Neuronal stem cell (in vitro differentiated cells): ENCODE measurements around the gene NFATC3.
A peak's percentile ranks its signal among the peaks of the same experiment; 100 is the strongest.

ENCODE experiments used
- DNase-seq: peaks from one replicate; pipeline ENCODE4 v3.0.0-alpha.2; 2013; ENCODE audit warnings: low spot score
- H2AFZ ChIP-seq: one replicate; pipeline ENCODE4 v1.6.1; 2013; ENCODE audit warnings: mild to moderate bottlenecking, low read length, inconsistent platforms
- H2AK5ac ChIP-seq: 2 replicates; pipeline ENCODE4 v1.6.1; 2013; ENCODE audit warnings: low read depth, mild to moderate bottlenecking, inconsistent platforms, low read length, moderate library complexity, mixed read lengths
- H2BK120ac ChIP-seq: 2 replicates; pipeline ENCODE4 v1.6.1; 2013; ENCODE audit warnings: low read depth, mild to moderate bottlenecking, inconsistent platforms, low read length, moderate library complexity, mixed read lengths
- H2BK12ac ChIP-seq: one replicate; pipeline ENCODE4 v1.6.1; 2013; ENCODE audit warnings: low read length, inconsistent platforms
- H2BK15ac ChIP-seq: 2 replicates; pipeline ENCODE4 v1.6.1; 2013; ENCODE audit warnings: mild to moderate bottlenecking, low read length, inconsistent platforms, mixed read lengths
- H2BK5ac ChIP-seq: one replicate; pipeline ENCODE4 v1.6.1; 2013; ENCODE audit warnings: inconsistent platforms, mild to moderate bottlenecking, low read length, moderate library complexity
- H3K14ac ChIP-seq: one replicate; pipeline ENCODE4 v1.6.1; 2013; ENCODE audit warnings: low read length, inconsistent platforms
- H3K18ac ChIP-seq: 2 replicates; pipeline ENCODE4 v1.6.1; 2013; ENCODE audit warnings: low read length, inconsistent platforms
- H3K23ac ChIP-seq: 2 replicates; pipeline ENCODE4 v1.6.1; 2013; ENCODE audit warnings: low read depth, mild to moderate bottlenecking, mixed read lengths, low read length, inconsistent platforms; ENCODE audit not compliant: poor library complexity
- H3K27ac ChIP-seq: replicated peaks from 3 replicates; pipeline ENCODE4 v1.5.1; 2013; ENCODE audit warnings: low read length, inconsistent platforms
- H3K27me3 ChIP-seq, 3 experiments: 2 replicates each; pipeline ENCODE4 v1.6.1; 2013; ENCODE audit warnings: low read length in 3 of 3, mild to moderate bottlenecking in 2 of 3, inconsistent platforms in 1 of 3, low read depth in 1 of 3, mixed read lengths in 1 of 3, moderate library complexity in 1 of 3; ENCODE audit not compliant: control insufficient read depth in 3 of 3, insufficient read depth in 3 of 3
- H3K36me3 ChIP-seq, 2 donors: replicated peaks in 1 of 2; 2 replicates each; pipeline ENCODE4 v1.6.1; 2013; ENCODE audit warnings: low read length in 2 of 2; ENCODE audit not compliant: control insufficient read depth in 2 of 2, insufficient read depth in 2 of 2
- H3K4ac ChIP-seq: 2 replicates; pipeline ENCODE4 v1.6.1; 2013; ENCODE audit warnings: inconsistent platforms, mild to moderate bottlenecking, low read length, moderate library complexity
- H3K4me1 ChIP-seq, 2 donors: 1 replicate in 1 of 2; 2 replicates in 1 of 2; pipeline ENCODE4 v1.6.1; 2013; ENCODE audit warnings: low read length in 2 of 2, low read depth in 1 of 2; ENCODE audit not compliant: control insufficient read depth in 2 of 2, insufficient read depth in 1 of 2
- H3K4me2 ChIP-seq: one replicate; pipeline ENCODE4 v1.6.1; 2013; ENCODE audit warnings: mild to moderate bottlenecking, low read length, inconsistent platforms; ENCODE audit not compliant: insufficient read depth, poor library complexity, severe bottlenecking
- H3K4me3 ChIP-seq, 2 donors: 2 replicates each; pipeline ENCODE4 v1.5.1; 2013; ENCODE audit warnings: low read length in 2 of 2, mild to moderate bottlenecking in 2 of 2, inconsistent platforms in 1 of 2, moderate library complexity in 1 of 2
- H3K79me1 ChIP-seq: one replicate; pipeline ENCODE4 v1.6.1; 2013; ENCODE audit warnings: low read depth, mild to moderate bottlenecking, inconsistent platforms, low read length, moderate library complexity
- H3K9ac ChIP-seq: one replicate; pipeline ENCODE4 v1.6.1; 2013; ENCODE audit warnings: mild to moderate bottlenecking, low read depth, low read length, inconsistent platforms; ENCODE audit not compliant: poor library complexity
- H3K9me3 ChIP-seq, 2 donors: replicated peaks in 1 of 2; 2 replicates each; pipeline versions ENCODE3 to v1.6.1; 2013; ENCODE audit warnings: low read length in 2 of 2, mild to moderate bottlenecking in 2 of 2, inconsistent platforms in 1 of 2, low read depth in 1 of 2, mixed read lengths in 1 of 2, moderate library complexity in 1 of 2; ENCODE audit not compliant: control insufficient read depth in 2 of 2, insufficient read depth in 1 of 2
- H4K8ac ChIP-seq: one replicate; pipeline ENCODE4 v1.6.1; 2013; ENCODE audit warnings: low read depth, mild to moderate bottlenecking, inconsistent platforms, low read length, moderate library complexity
- H4K91ac ChIP-seq: one replicate; pipeline ENCODE4 v1.6.1; 2013; ENCODE audit warnings: low read length, low read depth, mild to moderate bottlenecking, inconsistent platforms; ENCODE audit not compliant: poor library complexity
- WGBS, 2 donors: extraction: QIAGEN DNeasy Blood & Tissue Kit; methylation state at CpG; one replicate each; pipeline ENCODE4 v1.1.7; 2013; ENCODE audit warnings: missing lambda C conversion rate in 2 of 2, mixed read lengths in 1 of 2; ENCODE audit not compliant: insufficient read length in 2 of 2, insufficient replicate concordance in 1 of 2; ENCODE audit errors: extremely low coverage in 2 of 2; 5-methylcytosine and 5-hydroxymethylcytosine counted together

NFATC3 gene

DNA sequence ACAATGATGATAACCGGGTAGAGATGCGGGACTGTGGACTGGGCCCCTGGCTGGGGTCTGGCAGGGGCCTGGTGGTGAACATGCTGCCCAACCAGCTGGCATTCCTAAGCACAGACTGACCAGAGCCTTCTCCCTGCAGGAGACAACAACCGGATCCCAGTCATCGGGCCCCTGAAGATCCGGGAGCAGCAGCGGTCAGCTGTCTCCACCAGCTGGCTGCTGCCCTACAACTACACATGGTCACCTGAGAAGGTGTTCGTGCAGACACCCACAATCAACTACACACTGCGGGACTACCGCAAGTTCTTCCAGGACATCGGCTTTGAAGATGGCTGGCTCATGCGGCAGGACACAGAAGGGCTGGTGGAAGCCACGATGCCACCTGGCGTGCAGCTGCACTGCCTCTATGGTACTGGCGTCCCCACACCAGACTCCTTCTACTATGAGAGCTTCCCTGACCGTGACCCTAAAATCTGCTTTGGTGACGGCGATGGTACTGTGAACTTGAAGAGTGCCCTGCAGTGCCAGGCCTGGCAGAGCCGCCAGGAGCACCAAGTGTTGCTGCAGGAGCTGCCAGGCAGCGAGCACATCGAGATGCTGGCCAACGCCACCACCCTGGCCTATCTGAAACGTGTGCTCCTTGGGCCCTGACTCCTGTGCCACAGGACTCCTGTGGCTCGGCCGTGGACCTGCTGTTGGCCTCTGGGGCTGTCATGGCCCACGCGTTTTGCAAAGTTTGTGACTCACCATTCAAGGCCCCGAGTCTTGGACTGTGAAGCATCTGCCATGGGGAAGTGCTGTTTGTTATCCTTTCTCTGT, 174.0 kb downstream of the NFATC3 start:
- no CpG with 5 or more reads among the region's 27 CpGs for WGBS, 2 donors
- H3K4me1 ChIP-seq = peaks cover 5 to 10% of the 10 kb centered on the region in 2 donors
- H2BK12ac ChIP-seq = no peak overlapping the region
- H3K27ac ChIP-seq = no peak overlapping the region
- H3K4ac ChIP-seq = no peak overlapping the region
- H2BK15ac ChIP-seq = no peak overlapping the region
- no peak overlapping the region for H3K23ac ChIP-seq
- H3K4me2 ChIP-seq = no peak overlapping the region
- no peak overlapping the region for H2AFZ ChIP-seq
- no peaks in the 10 kb centered on the region for H3K79me1 ChIP-seq
- H2AK5ac ChIP-seq = no peak overlapping the region
- no peak for DNase-seq
- H2BK120ac ChIP-seq = no peak overlapping the region
- no peak overlapping the region for H4K8ac ChIP-seq
- H3K18ac ChIP-seq = no peak overlapping the region
- H3K36me3 ChIP-seq = peaks cover 16 to 31% of the 10 kb centered on the region in 2 donors
- no peaks in the 10 kb centered on the region for H3K9me3 ChIP-seq
- H3K14ac ChIP-seq = no peak overlapping the region
- no peak overlapping the region for H4K91ac ChIP-seq
- no peak overlapping the region for H2BK5ac ChIP-seq
- H3K9ac ChIP-seq = no peak overlapping the region
- H3K4me3 ChIP-seq = peak overlapping the region in 1 of 2 donors; percentile 32
- peaks cover 0 to 2% (median 0%) of the 10 kb centered on the region in 3 experiments for H3K27me3 ChIP-seq

DNA sequence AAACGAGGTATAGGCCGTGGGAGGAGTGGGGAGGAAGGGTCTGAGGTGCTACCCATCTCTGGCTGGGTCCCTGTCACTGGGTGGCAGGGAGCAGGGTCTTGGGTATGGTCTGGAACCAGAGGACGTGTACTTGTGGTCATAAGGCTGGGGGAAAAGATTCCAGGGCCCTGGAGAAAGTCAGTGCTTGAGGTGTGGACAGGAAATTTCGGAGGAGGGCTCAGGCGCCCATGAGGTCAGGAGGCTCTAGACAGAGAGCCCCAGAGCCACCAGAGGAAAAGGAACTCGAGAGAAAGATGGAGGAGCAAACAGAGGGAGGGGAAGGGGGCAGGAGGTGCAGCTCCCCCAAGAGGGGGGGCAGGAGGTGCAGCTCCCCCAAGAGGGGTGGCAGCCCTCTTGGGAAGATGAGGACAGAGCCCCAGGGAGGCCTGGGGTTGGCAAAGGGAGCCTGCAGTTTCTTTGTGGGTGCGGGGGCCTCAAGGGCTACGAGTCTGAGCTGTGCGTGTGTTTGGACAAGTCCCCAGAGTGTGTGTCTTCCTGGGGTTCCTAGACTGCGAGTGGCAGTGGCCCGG, 178.5 kb downstream of the NFATC3 start:
- Histone ChIP-seq H3K4me2 (peak overlapping the region; percentile 99), H3K36me3 (peaks cover 8 to 13% of the 10 kb centered on the region in 2 donors), H2BK15ac (no peak overlapping the region), H2AFZ (peak overlapping the region; percentile 94), H3K27ac (no peak overlapping the region), H3K18ac (peak overlapping the region; percentile 98), H2AK5ac (peak overlapping the region; percentile 9), H2BK12ac (no peak overlapping the region), H4K91ac (no peak overlapping the region), H3K27me3 (peaks cover 0 to 5% (median 0%) of the 10 kb centered on the region in 3 experiments), H3K9ac (peak overlapping the region; percentile 98), H3K4me3 (peak overlapping the region; percentile 88 to 92), H2BK5ac (peak overlapping the region; percentile 44), H3K14ac (peak overlapping the region; percentile 95), H3K4ac (no peak overlapping the region), H3K23ac (peak overlapping the region; percentile 99), H3K4me1 (peaks cover 0 to 8% of the 10 kb centered on the region in 2 donors), H2BK120ac (no peak overlapping the region), H3K79me1 (peaks cover 3% of the 10 kb centered on the region), H4K8ac (no peak overlapping the region), H3K9me3 (peaks cover 0 to 2% of the 10 kb centered on the region in 2 donors)
- no peak for DNase-seq
- no CpG with 5 or more reads among the region's 11 CpGs for WGBS, 2 donors

DNA sequence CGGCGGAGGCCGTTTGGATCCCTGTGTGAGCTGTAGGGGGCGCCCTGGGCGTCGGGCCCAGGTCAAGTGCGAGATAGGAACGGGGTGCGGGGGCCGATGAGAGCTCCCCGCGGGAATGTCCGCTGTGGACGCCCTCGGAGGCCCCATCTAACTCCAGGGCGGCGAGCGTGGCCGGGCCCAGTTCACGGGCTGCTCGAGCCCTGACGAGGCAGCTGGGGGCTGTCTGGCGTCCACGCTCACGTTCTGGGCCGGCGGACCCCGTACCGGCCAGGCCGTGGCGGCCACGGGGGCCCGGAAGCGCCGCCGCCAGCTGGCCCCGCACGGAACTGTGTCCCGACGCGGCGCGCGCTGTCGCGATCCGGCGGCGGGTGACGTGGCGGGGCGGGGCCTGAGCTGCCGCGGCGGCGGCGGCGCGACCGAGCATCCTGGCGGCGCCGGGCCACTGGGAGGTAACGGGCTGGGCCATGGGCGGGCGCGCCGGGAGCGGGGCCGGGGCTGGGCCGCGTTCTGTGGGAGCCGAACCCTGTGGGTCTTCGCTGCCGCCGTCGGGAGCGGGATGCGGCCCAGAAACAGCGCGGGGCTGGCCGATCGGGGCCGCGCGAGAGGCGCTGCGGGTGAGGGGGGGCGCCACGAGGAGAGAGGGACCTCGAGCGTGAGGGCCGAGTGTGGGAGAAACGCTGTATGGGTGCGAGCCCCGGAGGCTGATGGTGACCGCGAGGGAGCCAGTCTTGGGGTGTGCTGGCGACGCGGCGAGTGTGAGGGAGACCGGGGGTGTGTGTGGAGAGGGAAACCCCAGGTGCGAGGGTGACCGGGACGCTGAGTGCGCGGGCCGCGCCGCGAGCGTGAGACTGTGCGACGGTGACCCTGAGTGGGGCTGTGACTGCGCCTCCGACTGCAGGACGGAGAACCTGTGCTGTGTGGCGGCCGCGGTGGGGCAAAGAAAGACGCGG, 179.2 kb downstream of the NFATC3 start, which contains the start of gene SLC7A6:
SLC7A6 (plus strand) TSS at position 399 of the 950 bp plus-strand sequence. CDS start 10,201 bp downstream, outside the sequence.
- Histone ChIP-seq H3K18ac (peak within 1 kb of the TSS; percentile 99), H3K27ac (no peak within 1 kb of the TSS)
- no CpG with 5 or more reads among the region's 123 CpGs for WGBS, 2 donors

More for the DNA sequence above, 179.2 kb downstream of the NFATC3 start, which contains the start of gene SLC7A6:
- peak; percentile 75 for DNase-seq
- H2AK5ac ChIP-seq = peak within 1 kb of the TSS; percentile 78
- peak within 1 kb of the TSS; percentile 77 for H4K8ac ChIP-seq
- H2BK12ac ChIP-seq = peak within 1 kb of the TSS; percentile 28
- H3K9me3 ChIP-seq = peaks cover 0 to 2% of the 10 kb centered on the region in 2 donors
- H3K4me3 ChIP-seq = peak within 1 kb of the TSS; percentile 88 to 92
- no peak within 1 kb of the TSS for H2BK120ac ChIP-seq
- H2BK15ac ChIP-seq = peak within 1 kb of the TSS; percentile 39
- H3K14ac ChIP-seq = peak within 1 kb of the TSS; percentile 100
- H3K4me1 ChIP-seq = peaks cover 0 to 9% of the 10 kb centered on the region in 2 donors
- peaks cover 0 to 5% (median 0%) of the 10 kb centered on the region in 3 experiments for H3K27me3 ChIP-seq
- H3K36me3 ChIP-seq = peaks cover 5 to 9% of the 10 kb centered on the region in 2 donors
- H3K79me1 ChIP-seq = peaks cover 3% of the 10 kb centered on the region
- H3K9ac ChIP-seq = peak within 1 kb of the TSS; percentile 98
- peak within 1 kb of the TSS; percentile 99 for H3K4me2 ChIP-seq
- peak within 1 kb of the TSS; percentile 99 for H3K23ac ChIP-seq
- H3K4ac ChIP-seq = peak within 1 kb of the TSS; percentile 80
- peak within 1 kb of the TSS; percentile 25 for H4K91ac ChIP-seq
- peak within 1 kb of the TSS; percentile 94 for H2AFZ ChIP-seq
- H2BK5ac ChIP-seq = peak within 1 kb of the TSS; percentile 44
